ENCODE measurements around the gene NDUFAF8. TPM values are rescaled to one million over a fixed set of nuclear protein-coding genes. Genes with fewer than 3 reads are reported as not detected.

NDUFAF8 gene
- total and polyA plus RNA-seq, 10 of the 15 experiments (the other 5 are each of a cell fraction or from before 2014, with no cell fraction given), result 22.0 to 307 (median 106) TPM

DNA sequence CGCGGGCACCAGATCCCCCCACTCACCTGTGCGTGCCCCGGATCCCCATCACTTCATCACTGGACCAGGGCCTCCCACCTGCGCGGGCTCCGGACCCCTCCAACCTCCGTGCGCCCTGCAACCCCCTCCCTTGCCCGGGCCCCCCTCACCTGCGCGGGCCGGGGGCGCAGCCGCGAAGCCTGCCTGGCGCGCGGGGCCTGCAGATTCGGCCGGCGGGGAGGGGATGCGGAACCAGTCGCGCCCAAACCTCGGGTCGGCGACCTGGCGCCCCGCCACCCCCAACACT, 16.6 kb upstream of the NDUFAF8 start (continued):
- no peak for TF ChIP-seq MLLT1 (IDR thresholded peaks at IDR 0.05)

DNA sequence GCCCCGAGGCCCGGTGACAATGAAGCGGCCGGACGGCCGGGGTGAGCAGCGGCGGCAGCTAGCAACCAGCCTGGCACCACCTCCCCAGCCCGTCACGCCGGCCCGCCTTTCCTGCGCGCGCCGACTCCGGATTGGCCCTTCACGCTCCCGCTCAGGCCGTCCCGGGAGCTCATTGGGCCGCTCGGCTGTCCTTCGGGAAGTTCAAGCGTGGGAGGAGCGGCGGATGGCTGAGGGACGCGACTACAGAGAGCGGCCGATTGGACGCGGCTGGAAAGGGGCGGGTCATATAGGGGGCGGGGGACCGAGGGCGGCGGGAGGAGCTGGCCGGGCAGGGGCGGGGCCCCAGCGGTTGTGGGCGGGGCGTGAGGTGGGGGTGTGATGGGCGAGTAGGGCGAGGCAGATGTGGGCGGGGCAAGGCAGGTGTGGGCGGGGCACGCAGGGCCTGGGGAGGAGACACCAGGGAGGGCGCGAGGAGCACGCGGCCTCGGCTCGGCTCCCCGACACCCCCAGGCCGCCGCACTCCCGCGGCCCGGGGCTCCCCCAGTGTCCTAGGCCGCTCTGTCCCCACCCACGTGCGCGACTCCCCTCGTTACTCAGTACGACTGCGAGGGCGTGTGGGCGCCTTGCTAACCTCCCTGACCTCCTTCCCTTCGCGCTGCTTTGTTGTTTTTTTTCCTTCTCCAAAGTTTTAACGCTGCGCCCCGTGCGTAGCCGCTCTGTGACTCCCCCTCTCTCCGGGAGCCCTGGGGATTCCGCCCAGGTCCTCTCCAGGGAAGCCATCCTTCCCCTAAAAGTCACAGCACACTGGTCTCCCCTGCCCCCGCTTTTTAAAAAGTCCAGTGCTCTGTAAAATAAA, 16.0 kb upstream of the NDUFAF8 start, which contains the start of gene CEP131:
Gene CEP131, minus strand, starts transcription at position 60 of the 856 bp plus-strand sequence. CDS start 2,909 bp downstream, outside the sequence.
- intact Hi-C loops (cut with micrococcal nuclease; ENCODE audit: unreplicated experiment), result no loop called here
- Histone ChIP-seq H3K9me3 (replicated peaks; ENCODE audit: control insufficient read depth, insufficient read depth, low read length) (no peaks in the 10 kb centered on the region), H3K27me3 (replicated peaks in 1 of 2; ENCODE audit: control insufficient read depth in 2 of 2, insufficient read depth in 2 of 2, low read length in 1 of 2) (no peaks in the 10 kb centered on the region), H3K9ac (ENCODE audit: control insufficient read depth, insufficient read depth, low read length) (peak within 1 kb of the TSS; percentile 62), H4K20me1 (ENCODE audit: control insufficient read depth, insufficient read depth) (no peaks in the 10 kb centered on the region), H3K4me3 (peak within 1 kb of the TSS; percentile 96), H3K4me1 (ENCODE audit: control insufficient read depth, insufficient read depth, low read length) (peaks cover 14% of the 10 kb centered on the region), H2AFZ (ENCODE audit: control insufficient read depth, low read depth, low read length) (peak within 1 kb of the TSS; percentile 90), H3K79me2 (ENCODE audit: control insufficient read depth, insufficient read depth, low read length) (peaks cover 3% of the 10 kb centered on the region), H3K4me2 (ENCODE audit: control insufficient read depth, insufficient read depth) (peak within 1 kb of the TSS; percentile 93), H3K36me3 (ENCODE audit: control insufficient read depth in 2 of 2, insufficient read depth in 2 of 2, low read length in 1 of 2) (no peaks in the 10 kb centered on the region), H3K27ac (ENCODE audit: control insufficient read depth, insufficient read depth) (peak within 1 kb of the TSS; percentile 43; the same call in 1 of the 2 replicates)
- SMC1A ChIA-PET (ENCODE audit: uncharacterized antibody, unreplicated experiment), result interaction anchor here (0.6 to 1.1 kb wide), 3 partner anchors 9 to 262 kb away, joined by 3 read pairs; no protein-coding TSS in a partner anchor
- DNase-seq (ENCODE audit: low read depth, low spot score) (peak; percentile 85), FAIRE-seq (peak; percentile 98), ATAC-seq (peak; percentile 99)
- in situ Hi-C loops (cut with MboI), result no loop called here
- WGBS (ENCODE audit: insufficient coverage, insufficient replicate concordance, low lambda C conversion rate, missing lambda C conversion rate), result under 1% methylated on average over 66 of the region's 79 CpGs
- RAD21 ChIA-PET (ENCODE audit: unreplicated experiment), result interaction anchor here (0.8 to 1.2 kb wide), 4 partner anchors 16 to 292 kb away, joined by 3 to 18 read pairs (median 4); partner anchors contain the start of genes NDUFAF8 and TEPSIN
- no TSS peak for BruUV-seq (replicated peaks)
- POLR2A ChIA-PET, result interaction anchor here (0.5 to 1.3 kb wide), 3 partner anchors 16 to 765 kb away, joined by 4 to 18 read pairs (median 8); partner anchors contain the start of genes NDUFAF8, SLC38A10 and TEPSIN
- CTCF ChIA-PET, result interaction anchor here (0.7 to 1.3 kb wide), 5 partner anchors 15 to 121 kb away, joined by 3 read pairs; partner anchors contain the start of genes NDUFAF8 and TEPSIN
- no peak for TF ChIP-seq MXI1 (IDR thresholded peaks at IDR 0.05; ENCODE audit: low read depth, low read length)
- TF ChIP-seq ATF7 (IDR thresholded peaks at IDR 0.05; ENCODE audit: low read depth), result no peak
- TF ChIP-seq MYB (IDR thresholded peaks at IDR 0.05; ENCODE audit: borderline replicate concordance, low read depth, low read length), result no peak
- no peak for TF ChIP-seq RAD21 (IDR thresholded peaks at IDR 0.05; ENCODE audit: insufficient read depth, low read depth, low read length)
- no peak for TF ChIP-seq TCF7 (IDR thresholded peaks at IDR 0.05; ENCODE audit: borderline replicate concordance)
- TF ChIP-seq LARP7 (IDR thresholded peaks at IDR 0.05), result peak; percentile 69
- TF ChIP-seq NRF1 (conservative IDR thresholded peaks at IDR 0.05; ENCODE audit: low read depth, low read length), result 0 out of 2 replicates have a peak, but pooled peaks have one; percentile 7
- TF ChIP-seq E4F1 (IDR thresholded peaks at IDR 0.05; ENCODE audit: borderline replicate concordance, partially characterized antibody), result no peak
- TF ChIP-seq PAX5 (IDR thresholded peaks at IDR 0.05; ENCODE audit: borderline replicate concordance, low read depth, low read length), result peak; percentile 57
- no peak for TF ChIP-seq EED (IDR thresholded peaks at IDR 0.05; ENCODE audit: low read depth)
- no peak for TF ChIP-seq CHD1 (IDR thresholded peaks at IDR 0.05; ENCODE audit: low read depth, low read length)
- no peak for TF ChIP-seq ETV6 (conservative IDR thresholded peaks at IDR 0.05 in 1 of 2, IDR thresholded peaks at IDR 0.05 in 1 of 2; ENCODE audit: borderline replicate concordance in 1 of 2, low read depth in 1 of 2)
- peak; percentile 93 for TF ChIP-seq NFYB (IDR thresholded peaks at IDR 0.05; ENCODE audit: insufficient read depth, low read depth, low read length)
- TF ChIP-seq SUPT20H (IDR thresholded peaks at IDR 0.05; ENCODE audit: borderline replicate concordance, control insufficient read depth, low read depth, low read length), result no peak
- TF ChIP-seq, protein P1, sequence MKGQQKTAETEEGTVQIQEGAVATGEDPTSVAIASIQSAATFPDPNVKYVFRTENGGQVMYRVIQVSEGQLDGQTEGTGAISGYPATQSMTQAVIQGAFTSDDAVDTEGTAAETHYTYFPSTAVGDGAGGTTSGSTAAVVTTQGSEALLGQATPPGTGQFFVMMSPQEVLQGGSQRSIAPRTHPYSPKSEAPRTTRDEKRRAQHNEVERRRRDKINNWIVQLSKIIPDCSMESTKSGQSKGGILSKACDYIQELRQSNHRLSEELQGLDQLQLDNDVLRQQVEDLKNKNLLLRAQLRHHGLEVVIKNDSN (IDR thresholded peaks at IDR 0.05; ENCODE audit: borderline replicate concordance, extremely low read length, insufficient read depth, low read depth, low read length), result no peak

Measured in GM12878 (cell line).